GM19372 (cell line): ENCODE data around the gene GDPD5.
A peak's percentile ranks its signal among the peaks of the same experiment; 100 is the strongest.

ENCODE experiments used
- ATAC-seq: cut with Tn5 transposase; IDR thresholded peaks from one replicate; pipeline ENCODE4 v1.9.1; 2021; ENCODE audit warnings: mild to moderate bottlenecking, low read depth, moderate library complexity; ENCODE audit not compliant: unreplicated experiment

Gene GDPD5, protein sequence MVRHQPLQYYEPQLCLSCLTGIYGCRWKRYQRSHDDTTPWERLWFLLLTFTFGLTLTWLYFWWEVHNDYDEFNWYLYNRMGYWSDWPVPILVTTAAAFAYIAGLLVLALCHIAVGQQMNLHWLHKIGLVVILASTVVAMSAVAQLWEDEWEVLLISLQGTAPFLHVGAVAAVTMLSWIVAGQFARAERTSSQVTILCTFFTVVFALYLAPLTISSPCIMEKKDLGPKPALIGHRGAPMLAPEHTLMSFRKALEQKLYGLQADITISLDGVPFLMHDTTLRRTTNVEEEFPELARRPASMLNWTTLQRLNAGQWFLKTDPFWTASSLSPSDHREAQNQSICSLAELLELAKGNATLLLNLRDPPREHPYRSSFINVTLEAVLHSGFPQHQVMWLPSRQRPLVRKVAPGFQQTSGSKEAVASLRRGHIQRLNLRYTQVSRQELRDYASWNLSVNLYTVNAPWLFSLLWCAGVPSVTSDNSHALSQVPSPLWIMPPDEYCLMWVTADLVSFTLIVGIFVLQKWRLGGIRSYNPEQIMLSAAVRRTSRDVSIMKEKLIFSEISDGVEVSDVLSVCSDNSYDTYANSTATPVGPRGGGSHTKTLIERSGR

DNA sequence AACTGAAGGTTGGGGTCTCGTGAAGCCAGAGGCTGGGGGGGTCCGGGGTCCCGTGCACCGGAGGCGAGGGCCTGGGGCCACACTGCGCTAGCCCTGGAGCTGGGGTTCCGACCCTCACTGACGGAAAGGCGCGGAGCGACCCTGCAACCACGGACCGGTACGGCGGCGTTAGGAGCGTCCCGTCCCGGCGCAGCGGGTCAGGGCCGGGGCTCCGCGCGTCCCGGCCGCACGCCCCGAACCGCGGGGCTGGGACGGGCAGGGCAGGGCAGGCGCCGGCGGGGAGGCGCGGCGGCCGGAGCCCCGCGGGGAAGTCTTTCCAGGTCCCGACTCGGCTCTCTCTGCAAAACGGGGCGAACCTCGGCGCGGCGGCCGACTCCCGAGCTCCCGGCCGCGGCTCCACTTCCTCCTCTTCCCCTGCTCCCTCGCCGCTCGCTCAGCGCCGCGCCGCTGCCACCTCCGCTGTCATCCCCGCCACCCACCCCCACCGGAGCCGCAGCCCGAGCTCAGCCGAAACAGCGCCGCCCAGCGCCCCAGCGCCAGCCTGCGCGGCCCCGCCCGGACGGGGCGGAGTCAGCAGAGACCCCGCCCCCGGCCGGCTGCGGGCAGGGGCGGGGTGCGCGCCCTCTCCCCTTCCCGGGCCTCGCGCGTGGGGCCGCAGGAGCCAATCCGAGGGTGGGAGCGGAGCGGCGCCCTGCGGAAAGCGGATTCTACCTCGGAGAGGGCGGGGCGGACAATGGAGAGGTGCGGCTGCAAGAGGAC lies at the start of gene GDPD5:
Gene GDPD5 (minus strand): TSS at position 509 of the 759 bp plus-strand sequence. CDS start 48,206 bp downstream, outside the sequence.
- peak; percentile 87 for ATAC-seq

DNA sequence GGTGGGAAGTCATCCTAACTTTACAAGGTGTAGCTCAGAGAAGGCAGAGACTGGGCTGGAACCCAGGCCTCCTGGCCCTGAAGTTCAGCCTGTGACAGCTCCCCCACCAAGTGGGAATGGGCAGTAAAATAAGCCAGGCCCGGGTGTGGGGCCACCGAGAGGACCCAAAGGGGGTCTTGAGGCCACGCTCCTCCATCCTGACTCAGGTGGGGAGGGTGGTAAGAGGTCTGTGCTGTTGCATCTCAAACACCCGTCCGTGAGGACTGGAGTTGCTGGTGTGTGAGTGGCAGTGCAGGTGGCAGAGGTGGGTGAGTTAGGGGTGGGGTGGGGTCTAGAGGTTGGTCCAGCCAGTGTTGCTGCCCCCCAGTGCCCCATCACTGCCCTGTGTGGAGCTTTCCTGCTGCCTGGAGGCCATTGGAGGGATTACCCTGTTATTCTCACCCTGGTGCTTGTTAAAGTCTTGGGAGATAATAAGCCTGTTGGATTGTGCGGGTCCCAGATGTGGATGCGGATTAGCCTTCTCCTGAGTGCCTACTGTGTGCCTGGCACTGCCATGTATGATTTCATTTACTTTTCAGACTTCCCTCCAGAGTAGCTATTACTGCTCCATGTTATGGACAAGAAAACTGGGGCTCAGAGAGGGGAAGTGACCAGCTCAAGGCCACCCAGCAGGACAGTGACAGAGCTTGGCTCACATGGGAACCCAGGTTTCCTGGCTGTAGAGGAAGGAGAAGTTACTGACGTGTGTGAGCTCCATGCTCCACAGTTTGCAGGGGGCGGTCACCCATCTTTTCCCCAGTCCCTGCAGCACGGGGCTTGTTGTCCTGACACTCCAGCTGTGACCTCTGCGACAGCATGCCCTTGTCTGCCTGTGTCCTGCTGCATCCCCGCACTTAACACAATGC lies 49.2 kb upstream of the GDPD5 start:
- no peak for ATAC-seq

DNA sequence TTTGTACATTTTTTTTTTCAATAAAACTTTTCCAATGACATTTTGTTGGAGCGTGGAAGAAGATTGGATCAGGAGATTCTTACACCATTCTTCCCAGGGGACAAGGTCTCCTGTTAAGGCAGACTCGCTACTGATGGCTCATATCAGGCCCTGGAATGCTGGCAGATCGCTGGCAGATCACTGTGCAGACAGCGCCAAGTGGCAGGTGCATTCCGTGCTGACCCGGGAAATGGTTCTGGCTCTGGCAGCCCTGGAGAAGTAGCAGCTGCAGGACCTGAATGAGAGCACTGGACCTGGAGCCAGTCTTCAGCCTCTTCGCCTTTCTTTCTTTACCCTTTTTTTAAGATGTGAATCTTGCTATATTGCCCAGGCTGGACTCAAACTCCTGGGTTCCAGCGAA lies 47.0 kb upstream of the GDPD5 start:
- no peak for ATAC-seq

DNA sequence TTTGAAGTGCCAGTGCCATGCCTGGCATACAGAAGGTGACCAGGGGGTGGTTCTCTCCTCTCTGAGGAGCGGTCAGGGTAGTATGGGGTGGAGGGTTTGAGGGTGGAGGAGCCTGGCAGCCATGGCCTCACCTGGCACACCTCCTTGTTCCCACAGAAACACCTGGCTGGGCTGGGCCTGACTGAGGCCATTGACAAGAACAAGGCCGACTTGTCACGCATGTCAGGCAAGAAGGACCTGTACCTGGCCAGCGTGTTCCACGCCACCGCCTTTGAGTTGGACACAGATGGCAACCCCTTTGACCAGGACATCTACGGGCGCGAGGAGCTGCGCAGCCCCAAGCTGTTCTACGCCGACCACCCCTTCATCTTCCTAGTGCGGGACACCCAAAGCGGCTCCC lies 45.9 kb upstream of the GDPD5 start:
- no peak for ATAC-seq

DNA sequence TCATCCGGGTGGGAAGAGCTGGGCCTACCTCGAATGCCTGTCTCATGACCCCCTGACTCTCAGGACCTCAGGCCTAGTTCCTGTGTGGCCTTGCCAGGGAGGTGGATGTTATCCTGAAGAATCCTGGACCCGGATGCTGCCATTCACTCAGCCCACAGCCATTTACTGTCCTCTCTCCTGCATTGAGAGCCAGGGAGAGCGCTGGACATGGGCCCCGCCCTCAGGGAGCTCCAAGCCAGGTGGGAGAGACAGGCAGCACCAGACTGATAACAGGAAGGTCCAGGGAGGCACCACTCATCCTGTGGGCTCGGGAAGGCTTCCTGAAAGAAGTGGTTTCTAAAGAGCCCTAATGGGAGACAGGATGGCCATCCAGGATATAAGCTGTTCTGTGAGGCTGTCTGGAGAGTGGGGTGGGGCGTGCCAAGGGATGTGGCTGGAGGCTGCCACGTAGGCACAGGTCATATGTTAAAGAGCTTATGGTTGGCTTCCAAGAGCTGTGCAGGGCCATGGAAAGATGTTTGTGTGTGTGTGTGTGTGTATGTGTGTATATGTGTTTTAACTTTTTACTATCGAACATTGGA lies 44.9 kb upstream of the GDPD5 start:
- ATAC-seq = no peak

DNA sequence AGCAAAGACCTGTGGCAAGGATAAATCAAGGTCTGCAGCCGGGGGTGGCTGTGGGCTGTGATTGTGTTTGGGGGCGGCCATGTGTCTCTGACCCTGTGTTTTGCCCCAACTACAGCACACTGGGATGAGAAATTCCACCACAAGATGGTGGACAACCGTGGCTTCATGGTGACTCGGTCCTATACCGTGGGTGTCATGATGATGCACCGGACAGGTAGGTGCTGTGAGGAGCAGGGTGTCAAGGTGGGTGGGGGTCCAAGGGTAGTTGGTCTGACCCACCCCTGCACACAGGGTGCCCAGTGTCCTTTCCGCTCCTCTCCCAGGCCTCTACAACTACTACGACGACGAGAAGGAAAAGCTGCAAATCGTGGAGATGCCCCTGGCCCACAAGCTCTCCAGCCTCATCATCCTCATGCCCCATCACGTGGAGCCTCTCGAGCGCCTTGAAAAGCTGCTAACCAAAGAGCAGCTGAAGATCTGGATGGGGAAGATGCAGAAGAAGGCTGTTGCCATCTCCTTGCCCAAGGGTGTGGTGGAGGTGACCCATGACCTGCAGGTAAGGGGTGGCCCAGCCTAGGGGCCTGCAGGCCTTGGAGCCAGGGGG lies 43.0 kb upstream of the GDPD5 start:
- no peak for ATAC-seq

DNA sequence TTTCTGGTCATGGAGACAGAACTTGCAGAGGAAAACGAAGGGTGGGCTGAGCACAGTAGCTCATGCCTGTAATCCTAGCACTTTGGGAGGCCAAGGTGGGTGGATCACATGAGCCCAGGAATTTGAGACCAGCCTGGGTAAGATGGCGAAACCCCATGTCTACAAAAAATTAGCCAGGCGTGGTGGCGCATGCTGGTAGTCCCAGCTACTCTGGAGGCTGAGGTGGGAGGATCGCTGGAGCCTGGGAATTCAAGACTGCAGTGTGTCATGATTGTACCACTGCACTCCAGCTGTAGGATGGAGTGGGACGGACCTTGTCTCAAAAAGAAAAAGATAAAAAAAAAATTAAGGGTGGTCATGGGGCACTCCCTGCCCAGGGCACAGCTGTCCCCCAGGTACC lies 42.2 kb upstream of the GDPD5 start:
- ATAC-seq = no peak

DNA sequence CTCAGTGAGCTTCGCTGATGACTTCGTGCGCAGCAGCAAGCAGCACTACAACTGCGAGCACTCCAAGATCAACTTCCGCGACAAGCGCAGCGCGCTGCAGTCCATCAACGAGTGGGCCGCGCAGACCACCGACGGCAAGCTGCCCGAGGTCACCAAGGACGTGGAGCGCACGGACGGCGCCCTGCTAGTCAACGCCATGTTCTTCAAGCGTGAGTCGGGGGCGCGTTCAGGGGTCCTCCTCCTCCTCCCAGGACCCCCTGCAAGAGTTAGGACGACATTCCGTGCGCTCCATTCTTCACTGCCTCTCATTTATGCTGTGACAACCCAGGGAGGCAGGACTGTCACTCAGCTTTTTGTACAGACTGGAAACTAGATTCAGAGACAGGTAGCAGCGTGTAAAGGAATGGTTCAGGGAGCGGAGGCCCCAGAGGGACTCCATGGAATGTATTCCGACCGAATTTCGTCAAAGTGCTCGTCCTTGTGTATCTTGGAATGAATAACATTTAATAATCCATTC lies 41.1 kb upstream of the GDPD5 start:
- ATAC-seq = no peak

DNA sequence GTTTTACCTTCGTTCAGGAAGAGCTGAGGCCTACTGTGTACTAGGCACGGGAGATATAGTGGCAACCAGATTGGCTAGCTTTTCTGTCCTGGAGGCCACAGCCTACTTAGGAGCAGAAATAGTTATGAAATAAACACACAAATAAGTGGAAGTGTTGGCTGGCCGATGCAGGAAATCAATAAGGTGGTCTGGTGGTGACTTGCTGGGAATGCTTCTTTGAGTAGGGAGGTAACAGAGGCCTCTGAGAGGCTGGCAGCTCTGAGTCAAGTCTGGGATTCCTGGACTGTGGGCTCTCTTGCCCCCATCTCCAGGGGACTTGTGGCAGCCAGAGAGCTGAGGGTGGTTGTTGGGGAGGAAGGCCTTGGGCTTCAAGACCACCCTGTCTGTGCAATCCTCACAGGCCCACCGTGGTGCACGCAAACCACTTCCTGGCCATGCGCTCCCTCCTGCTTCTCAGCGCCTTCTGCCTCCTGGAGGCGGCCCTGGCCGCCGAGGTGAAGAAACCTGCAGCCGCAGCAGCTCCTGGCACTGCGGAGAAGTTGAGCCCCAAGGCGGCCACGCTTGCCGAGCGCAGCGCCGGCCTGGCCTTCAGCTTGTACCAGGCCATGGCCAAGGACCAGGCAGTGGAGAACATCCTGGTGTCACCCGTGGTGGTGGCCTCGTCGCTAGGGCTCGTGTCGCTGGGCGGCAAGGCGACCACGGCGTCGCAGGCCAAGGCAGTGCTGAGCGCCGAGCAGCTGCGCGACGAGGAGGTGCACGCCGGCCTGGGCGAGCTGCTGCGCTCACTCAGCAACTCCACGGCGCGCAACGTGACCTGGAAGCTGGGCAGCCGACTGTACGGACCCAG lies 40.4 kb upstream of the GDPD5 start:
- ATAC-seq = no peak

DNA sequence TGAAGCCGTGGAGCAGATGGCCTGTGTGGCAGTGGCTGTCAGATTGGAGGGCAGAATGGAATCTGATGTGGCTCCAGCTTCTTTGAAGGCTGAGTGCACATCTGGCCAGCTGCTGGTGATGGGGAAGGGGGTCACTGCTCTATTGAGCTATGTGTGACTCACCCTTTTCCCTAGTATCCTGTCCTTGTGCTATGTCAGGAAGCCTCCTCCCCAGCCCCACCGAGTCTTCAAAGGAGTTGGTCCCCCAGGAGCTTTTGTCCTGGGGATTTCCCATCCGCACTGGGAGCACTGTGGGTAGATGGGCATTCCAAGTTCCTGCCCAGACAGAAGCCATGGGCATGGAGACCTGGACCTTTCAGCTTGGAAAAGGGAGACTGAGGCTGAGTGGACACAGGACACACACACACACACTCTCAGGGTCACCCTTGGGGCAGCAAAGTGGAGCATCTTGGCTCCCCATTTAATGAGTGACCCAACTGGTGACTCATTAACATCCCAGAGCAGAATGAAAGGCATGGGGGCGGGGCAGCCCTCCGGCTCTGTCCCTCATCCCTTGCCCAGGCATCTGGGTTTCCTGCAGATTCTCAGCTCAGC lies 39.6 kb upstream of the GDPD5 start:
- no peak for ATAC-seq

DNA sequence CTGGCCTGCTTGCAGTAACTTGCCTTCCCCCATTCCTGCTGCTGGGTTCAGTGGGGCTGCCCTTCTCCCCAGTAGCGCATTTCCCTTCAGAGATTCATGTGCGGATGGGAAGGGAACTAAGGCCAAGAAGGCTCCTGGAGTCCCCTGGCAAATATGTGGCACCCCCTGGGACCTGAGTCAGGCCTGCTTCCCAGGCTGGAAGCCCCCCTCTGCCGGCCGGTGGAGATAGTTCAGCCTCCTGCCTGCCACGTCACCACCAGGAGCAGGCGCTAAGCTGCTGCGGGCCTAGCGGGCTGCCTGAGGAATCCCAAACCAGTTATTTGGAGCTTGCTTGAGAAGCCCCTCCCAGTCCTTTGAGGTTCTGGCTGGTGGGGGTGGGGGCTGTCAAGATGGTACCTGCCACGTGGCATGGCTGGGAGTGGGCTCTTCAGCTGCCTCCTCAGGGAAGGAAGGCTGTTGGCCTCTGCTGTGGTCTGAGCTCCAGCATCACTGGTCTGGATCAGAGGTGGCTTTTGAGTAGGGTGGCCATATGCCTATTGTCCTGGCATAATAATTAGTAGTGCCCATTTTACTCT lies 38.3 kb upstream of the GDPD5 start:
- ATAC-seq = no peak

DNA sequence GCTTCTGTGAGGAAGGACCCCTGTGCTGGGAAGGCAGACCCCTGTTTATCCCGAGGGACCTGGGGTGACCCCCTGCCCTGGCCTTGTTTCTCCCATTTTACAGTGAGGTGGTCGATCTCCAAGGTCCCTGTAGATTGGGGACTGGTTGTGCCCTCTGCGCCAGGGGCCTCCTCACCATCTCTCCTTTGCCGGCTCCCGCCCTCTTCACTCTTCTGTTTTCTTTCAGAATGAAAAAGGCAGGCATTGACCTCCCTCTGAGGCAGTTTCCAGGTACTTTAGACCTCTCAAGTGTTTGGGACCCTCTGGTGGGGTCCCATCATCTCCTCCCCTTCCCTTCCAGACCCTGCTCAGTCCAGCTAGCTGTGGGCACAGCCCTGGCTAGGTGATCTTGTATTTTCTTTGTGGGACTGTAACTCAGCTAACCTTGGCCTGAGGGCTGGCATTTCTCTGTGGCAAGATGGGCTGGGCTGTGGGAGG lies 37.8 kb upstream of the GDPD5 start:
- no peak for ATAC-seq

DNA sequence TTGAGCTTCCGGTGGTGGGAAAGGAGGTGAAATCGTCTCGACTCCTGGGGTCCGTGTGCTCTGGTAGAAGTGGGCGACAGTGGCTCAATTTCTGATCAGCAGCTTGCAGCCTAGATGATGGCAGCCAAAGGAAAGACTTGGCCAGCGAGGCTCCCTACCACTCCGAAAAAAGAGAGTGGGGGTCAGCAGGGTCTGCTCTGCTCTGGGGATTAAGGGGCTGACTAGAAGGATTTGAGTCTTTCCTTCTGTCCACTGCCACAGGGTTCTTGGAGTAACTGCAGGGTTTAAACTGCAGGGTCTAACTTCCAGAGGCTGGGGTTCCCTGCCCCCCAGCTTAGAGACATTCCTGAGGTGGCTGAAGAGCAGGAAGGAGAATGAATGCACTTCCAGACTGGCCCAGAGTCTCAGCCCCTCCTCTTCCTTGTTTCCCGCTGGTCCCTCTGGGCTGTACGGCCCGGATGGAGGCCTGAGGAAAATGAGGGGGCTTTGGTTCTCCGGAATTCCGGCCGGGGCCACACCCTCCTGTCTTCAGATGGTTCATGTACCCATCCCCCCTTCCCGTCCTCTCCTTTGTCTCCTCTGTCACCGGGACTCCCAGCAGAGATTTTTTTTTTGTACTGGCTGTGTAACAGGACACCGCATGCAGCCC lies 37.2 kb upstream of the GDPD5 start:
- no peak for ATAC-seq

DNA sequence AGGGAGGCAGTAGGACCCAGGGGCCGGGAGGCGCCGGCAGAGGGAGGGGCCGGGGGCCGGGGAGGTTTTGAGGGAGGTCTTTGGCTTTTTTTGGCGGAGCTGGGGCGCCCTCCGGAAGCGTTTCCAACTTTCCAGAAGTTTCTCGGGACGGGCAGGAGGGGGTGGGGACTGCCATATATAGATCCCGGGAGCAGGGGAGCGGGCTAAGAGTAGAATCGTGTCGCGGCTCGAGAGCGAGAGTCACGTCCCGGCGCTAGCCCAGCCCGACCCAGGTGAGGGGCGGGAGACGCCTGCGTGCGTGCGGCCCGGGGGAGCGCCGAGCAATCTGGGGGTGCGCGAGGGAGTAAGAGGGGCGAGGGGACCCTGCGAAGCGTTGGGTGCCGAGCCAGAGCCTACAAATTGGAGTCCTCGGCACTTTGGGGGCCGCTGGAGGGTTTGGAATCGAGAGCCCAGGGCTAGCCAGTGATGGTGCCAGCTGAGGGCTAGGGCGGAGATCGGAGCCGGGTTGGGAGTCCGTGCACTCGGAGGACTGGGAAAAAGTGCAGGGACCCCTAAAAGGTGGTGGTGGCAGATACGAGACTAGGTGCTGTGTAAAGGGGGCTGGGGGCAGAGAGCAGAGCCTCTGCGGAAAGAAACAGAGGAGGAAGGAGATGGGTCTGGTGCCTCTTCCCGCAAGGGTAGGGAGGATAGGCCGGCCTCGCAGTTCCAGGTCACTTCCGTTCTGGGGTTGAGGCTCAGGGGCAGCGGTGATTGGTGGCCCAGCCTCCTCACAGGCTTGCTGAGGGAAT lies 36.5 kb upstream of the GDPD5 start, which contains the start of gene SERPINH1:
Gene SERPINH1 (plus strand): TSS at position 206 of the 788 bp plus-strand sequence. CDS start 4,097 bp downstream, outside the sequence.
- peak; percentile 66 for ATAC-seq

DNA sequence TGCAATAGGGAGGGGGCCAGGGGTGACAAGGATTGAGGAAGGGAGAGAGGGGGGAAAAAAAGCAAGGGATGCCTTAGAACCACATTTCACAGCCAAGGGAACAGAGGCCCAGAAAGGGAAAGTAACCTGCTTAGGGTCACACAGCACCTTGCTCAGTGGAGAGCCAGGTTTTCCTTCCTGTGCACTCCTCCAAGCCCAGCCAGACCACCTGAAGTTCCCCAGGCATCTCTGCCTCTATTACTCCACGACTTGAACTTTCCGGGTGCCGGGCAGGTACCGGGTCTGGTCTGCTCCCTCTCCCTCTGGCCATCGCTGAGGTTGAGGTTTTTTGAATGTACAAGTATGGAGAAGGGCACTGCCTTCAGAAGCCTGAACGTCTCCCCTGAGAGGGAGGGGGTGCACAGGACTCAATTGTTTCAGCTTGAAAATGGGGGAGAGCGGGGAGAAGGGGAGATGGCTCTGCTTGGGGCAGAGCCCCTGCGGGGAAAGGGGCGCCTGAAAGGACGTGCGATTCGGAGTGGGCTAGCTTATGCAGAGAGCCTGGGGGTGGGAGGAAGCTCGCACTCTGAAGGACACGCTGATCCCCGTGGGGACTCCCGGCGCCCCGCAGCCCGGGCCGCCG lies 35.8 kb upstream of the GDPD5 start:
- no peak for ATAC-seq

DNA sequence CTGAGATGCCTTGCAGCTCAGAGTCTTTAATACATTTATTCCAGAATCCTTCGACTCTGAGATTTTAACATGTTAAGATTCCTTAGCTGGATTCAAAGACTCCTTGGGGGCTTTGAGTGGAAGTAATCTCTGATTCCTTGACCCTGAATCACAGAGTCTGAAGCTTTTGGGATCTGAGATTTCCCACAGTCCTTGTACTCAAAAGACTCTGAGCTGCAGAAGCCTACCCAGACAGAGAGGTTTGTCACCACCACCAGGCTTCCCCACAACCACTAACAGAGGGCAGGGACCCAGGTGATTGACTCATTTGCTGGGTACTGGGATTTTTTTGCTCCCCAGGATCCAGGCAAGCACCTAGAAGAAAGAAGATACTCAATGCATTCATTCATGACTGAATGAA lies 34.9 kb upstream of the GDPD5 start:
- ATAC-seq = no peak
